ENCODE results near the gene HMG20B.

Gene HMG20B

DNA sequence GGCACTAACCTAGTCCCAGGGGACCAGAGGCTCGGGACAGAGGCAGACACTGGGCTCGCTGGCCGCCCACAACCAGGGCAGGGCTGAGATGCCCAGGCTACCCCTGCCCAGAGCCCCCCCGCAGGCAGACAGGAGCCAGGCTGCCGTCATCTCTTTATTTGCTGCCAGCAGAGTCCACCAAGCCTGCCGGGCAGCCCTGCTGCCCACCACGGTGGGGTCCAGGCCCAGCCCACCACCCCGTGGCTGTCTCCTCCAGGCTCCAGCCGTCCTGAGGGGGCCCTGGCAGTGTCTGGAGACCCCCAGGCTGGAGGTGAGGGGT, 28.7 kb upstream of the HMG20B start:
- TF ChIP-seq, protein P1, sequence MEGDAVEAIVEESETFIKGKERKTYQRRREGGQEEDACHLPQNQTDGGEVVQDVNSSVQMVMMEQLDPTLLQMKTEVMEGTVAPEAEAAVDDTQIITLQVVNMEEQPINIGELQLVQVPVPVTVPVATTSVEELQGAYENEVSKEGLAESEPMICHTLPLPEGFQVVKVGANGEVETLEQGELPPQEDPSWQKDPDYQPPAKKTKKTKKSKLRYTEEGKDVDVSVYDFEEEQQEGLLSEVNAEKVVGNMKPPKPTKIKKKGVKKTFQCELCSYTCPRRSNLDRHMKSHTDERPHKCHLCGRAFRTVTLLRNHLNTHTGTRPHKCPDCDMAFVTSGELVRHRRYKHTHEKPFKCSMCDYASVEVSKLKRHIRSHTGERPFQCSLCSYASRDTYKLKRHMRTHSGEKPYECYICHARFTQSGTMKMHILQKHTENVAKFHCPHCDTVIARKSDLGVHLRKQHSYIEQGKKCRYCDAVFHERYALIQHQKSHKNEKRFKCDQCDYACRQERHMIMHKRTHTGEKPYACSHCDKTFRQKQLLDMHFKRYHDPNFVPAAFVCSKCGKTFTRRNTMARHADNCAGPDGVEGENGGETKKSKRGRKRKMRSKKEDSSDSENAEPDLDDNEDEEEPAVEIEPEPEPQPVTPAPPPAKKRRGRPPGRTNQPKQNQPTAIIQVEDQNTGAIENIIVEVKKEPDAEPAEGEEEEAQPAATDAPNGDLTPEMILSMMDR (IDR thresholded peaks at IDR 0.05; ENCODE audit: borderline replicate concordance, insufficient read depth, low read depth, low read length) = no peak
- H3K4me3 ChIP-seq (ENCODE audit: low read depth, low read length) = no peak overlapping the region

DNA sequence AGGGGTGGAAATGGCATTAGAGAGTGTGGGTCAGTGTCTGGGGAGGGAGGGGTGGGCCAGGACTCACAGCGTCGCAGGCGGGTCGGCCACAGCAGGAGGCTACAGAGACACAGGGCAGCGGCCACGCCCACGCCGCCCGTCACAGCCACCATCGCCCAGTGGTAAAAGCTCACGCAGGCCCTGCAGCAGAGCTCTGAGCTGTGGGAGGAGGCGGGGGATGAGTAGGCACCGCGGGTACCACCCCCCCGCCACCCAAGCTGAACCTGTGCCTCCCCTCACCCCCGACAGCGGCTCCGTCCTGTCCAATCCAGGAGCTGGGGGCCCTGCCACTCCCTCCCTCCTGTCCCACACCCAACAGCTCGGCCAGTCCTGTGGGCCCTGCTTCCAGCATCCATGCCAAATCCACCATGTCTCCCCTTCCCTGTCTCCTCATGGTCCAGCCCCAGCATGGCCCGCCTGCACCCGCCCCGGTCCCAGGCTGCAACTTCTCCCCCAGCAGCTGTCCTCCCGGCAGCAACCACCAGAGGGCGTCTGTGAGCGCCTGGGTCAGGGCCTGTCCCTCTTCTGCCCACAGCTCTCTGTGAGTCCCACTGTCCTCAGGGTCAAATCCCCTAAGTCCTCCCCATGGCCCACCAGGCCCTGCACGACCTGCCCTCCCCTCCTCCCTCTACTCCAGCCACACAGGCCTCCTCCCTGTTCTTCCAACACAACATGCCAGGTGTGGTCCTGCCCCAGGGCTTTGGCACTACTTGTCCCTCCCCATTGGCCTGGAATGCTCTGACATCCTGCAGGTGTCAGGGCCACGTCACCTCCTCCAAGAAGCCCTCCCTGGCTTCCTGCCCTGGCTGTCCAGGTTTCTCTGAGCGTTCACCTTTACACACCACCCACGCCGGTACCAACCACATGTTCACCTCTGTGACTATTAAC, 27.7 kb upstream of the HMG20B start:
- TF ChIP-seq, protein P1 (IDR thresholded peaks at IDR 0.05; ENCODE audit: borderline replicate concordance, insufficient read depth, low read depth, low read length) = peak; percentile 97
- no peak overlapping the region for H3K4me3 ChIP-seq (ENCODE audit: low read depth, low read length)

DNA sequence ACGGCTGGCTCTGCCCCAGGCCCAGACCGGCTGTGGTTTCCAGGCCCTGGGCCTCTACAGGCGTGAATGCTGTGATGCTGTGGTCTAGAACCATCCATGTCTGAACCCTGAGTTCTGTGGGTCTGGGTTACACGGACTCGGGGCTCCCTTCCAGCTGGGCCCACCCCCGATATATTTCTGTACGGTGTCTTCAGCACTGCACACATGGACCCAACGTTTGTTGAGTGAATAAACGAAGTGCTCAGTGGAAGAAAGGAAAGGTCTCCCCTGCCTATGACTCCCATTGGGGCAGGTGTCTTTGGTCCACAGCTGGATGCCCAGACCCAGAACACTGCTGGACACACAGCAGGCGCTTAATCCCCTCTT, 27.1 kb upstream of the HMG20B start:
- H3K4me3 ChIP-seq (ENCODE audit: low read depth, low read length) = no peak overlapping the region
- TF ChIP-seq, protein P1 (IDR thresholded peaks at IDR 0.05; ENCODE audit: borderline replicate concordance, insufficient read depth, low read depth, low read length) = no peak

DNA sequence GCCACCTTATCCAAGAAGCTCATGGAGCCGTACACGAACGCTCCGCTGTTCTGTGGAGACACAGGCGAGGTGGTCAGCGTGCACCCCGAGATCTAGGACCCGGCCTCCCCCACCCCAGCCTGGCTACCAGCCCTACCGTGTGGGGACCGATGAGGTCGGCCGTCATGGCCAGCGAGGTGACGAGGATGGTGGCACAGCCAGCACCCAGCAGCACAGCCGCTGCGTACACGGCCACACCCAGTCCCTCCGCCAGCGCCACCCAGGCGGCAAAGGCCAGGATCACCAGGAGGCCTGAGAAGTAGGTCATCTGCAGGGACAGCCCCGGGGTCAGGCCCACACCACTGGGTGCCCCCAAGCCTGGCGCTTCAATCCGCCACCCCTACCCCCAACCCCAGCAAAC, 26.6 kb upstream of the HMG20B start:
- H3K4me3 ChIP-seq (ENCODE audit: low read depth, low read length) = no peak overlapping the region
- TF ChIP-seq, protein P1 (IDR thresholded peaks at IDR 0.05; ENCODE audit: borderline replicate concordance, insufficient read depth, low read depth, low read length) = no peak

DNA sequence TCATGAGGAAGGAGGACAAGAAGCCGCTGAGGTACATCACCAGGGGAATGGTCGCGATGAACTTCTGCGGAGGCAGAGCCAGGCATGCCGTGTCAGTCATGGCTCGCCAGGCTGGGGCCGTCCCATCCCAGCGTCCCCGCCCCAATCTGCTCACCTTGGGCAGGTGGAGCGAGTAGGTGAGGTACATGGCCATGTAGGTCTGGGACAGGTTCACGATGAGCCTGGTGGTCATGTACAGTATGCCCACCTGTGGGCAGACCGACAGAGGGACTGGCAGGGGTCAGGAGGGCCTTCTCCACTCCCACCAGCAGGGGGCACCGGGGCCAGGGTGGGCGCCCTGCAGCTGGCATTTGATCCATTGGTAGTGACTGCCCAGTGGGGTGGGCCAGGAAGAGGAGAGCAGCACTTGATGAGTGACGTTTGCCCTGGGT, 25.4 kb upstream of the HMG20B start:
- no peak overlapping the region for H3K4me3 ChIP-seq (ENCODE audit: low read depth, low read length)
- TF ChIP-seq, protein P1 (IDR thresholded peaks at IDR 0.05; ENCODE audit: borderline replicate concordance, insufficient read depth, low read depth, low read length) = peak; percentile 86

DNA sequence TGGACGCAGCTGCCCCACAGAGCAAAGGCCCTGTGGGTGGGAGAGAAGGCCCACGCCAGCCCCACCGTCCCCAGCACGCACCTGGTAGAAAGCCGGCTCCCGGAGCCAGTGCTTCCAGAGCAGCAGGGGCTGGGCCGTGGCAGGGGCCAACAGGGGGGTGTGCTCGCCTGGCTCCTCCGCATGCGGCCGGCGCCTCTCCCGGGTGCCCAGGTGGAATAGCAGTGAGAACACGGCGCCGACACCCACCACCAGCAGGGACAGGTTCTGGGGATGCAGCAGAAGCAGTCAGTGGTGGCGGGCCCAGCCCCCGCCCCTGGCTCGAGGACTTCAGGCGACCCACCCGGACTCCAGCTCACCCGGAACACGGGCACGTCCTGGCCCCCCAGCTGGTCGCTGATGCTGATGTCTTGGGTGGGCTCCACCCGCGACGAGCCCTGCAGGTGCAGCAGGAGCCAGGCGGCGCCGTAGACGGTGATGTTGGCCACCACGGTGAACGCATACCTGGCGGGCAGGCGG, 24.9 kb upstream of the HMG20B start:
- H3K4me3 ChIP-seq (ENCODE audit: low read depth, low read length) = no peak overlapping the region
- TF ChIP-seq, protein P1 (IDR thresholded peaks at IDR 0.05; ENCODE audit: borderline replicate concordance, insufficient read depth, low read depth, low read length) = no peak

DNA sequence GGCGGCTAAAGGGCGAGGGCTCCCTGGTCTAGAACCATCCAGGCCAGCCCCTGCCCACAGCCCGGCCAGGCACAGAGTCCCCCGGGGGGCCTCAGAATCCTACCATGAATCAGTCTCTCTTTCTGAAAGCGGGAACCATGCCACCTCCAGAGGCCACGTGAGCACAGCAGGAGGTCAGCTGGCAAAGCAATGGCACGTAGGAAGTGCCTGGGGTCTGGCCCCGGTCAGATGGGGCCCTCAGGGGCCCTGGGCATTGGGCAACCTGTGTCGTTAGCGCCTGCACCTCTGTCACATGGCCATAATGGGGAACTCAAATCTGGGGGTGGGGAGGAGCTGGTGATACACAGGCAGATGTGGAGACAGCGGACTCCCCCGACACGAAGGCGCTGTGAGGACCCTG, 24.1 kb upstream of the HMG20B start:
- TF ChIP-seq, protein P1 (IDR thresholded peaks at IDR 0.05; ENCODE audit: borderline replicate concordance, insufficient read depth, low read depth, low read length) = no peak
- no peak overlapping the region for H3K4me3 ChIP-seq (ENCODE audit: low read depth, low read length)

Data from GM12875 (cell line).